ENCODE results near the gene ZBTB8A.
"Not testable (repeated sequence)": the region's sequence is repeated elsewhere in the genome, so short reads cannot be mapped to it uniquely, and the experiment has no call there.

The ZBTB8A gene
- 0 to 0.40 reads per million in 2 donors for total RNA-seq

DNA sequence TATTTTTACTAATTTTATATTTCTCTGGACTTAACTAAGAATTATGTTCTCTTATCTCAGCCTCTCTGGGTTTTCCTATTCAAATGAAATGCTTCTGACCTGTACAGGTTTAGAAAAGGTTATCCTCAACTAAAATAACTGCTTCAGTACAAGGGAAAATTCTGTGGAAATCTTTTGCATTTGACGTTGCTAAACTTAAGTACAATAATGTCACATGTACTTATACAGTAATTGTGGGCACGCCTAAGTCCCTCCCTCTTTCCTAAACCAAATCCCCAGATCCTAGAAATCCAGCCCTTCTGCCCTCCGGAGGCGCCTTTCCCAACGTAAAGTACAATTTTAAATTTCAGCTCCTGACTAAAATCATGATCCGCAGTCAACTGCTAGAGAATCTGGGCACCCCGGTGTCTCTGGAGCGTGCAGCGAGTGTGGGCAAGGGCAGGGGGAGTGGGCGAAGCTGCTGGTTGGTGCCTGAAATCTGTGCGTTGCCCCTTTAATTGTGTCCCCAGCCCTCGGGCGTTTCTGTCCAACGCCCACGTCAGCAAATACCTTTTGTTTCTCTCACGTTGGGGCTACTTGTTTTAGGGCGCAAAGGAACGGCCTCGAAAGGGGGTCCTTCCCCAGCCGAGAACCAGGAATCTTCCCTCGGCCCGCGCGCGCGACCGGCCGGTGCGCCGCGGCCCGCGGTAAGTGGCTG, at the start of gene ZBTB8A:
Gene ZBTB8A, plus strand, starts transcription at position 541 of the 697 bp plus-strand sequence. CDS start 53,505 bp downstream, outside the sequence.
- peak in 1 of 5 experiments; percentile 46 for DNase-seq

DNA sequence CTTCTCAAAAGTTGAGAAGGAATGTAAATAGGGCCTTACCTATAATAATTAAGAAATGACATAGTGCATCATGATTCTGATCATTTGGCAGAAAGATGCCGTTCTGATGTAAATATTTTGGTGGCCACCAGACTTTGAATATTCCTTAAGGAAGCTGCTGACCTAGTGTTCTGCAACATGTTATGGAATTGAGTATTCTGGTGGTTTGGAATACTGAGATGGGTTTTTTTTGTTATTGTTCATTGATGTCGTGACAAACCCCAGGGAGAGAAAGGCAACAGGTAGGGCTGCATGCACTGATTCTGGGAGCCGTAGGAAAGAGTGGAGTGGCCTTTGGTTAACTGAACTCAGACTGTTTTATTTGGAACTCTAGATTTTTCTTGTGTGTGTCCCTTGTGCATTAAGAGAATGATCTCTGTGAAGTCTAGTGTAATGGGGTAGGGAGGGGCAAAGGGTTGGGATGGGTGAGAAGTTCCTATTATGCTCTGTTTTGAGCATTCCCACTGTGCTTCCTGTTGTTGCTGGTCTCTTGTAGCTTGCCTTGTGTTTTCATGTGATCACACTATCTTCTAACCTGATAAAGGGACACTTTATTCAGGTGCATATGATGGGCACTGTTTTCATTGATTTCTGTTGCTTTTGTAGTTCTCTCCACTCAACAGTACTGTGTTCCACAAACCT, 49.3 kb upstream of the ZBTB8A start:
- no peak for DNase-seq

DNA sequence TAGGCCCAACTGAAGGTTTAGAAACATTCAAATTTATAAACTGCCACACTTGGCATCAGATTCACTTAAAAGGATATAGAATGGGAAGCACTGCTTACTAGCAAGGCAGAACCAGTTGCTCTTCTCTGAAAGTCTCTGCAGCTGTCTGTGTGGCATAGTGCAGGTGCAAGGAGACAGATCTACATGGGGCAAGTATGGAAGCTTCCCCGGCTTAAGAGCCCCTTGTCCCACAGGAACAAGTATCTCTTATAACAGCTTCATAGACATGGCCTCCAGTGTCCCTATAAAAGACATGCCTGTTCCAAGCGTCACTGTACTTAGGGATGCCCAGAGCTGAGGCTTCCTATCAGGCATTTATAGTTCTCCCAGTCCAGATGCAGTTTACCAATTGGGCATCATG, 47.8 kb upstream of the ZBTB8A start:
- DNase-seq, result no peak

DNA sequence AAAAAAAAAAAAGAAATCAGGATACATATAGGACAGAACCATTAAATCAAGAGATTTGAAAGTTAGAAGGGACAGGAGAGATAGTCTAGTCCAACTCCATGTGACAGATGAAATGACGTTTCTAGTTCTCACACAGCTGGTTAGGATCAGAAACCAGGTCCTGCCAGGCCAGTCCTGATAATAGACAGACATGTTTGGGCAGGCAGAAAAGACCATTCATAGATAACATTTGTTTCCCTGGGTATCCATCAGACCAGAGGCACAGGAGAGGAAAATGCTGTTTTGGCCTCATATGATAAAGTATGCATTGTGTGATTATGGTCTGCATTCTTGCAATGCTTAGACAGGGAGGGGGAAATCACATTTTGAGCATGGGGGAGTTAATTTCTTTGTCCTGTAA, 45.0 kb upstream of the ZBTB8A start:
- DNase-seq, result no peak

DNA sequence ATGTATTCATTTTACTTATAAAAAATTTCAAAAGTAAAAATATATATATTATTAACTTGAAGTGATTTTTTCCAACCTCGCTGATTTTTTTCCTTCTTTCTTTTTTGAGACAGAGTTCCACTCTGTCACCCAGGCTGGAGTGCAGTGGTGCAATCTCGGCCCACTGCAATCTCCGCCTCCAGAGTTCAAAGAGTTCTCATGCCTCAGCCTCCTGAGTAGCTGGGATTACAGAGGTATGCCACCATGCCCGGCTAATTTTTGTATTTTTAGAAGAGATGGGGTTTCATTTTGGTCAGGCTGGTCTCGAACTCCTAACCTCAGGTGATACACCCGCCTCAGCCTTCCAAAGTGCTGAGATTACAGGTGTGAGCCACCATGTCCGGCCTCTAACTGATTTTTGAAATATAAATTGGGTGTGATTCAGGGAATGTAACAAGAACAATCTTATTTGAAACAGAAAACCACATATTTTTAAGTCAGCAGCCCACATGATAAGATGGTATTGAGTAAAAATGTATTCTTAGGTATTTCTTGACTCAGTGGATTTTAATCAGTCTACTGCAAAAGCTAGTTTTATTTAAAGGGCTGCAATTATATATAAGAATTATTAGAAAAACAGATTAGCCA, 44.4 kb upstream of the ZBTB8A start:
- no peak for DNase-seq

DNA sequence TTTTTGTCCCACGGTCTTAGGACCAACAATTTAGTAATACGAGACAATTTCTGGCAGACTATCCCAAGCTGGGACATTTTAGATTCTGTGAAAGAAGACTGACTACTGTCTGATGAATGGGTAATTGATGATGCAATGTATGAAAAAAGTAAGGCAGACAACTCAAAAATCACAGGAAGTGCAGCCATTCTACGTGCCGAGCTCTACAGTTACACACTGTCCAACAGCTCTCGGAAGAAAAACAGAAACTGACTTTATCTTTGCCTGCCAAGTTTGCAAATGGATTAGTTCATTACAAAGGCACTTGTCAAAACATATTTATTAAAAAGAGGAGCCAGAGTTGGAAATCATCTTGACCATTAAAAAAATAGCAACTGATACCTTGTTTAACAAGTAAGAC, 43.1 kb upstream of the ZBTB8A start:
- DNase-seq, result no peak

DNA sequence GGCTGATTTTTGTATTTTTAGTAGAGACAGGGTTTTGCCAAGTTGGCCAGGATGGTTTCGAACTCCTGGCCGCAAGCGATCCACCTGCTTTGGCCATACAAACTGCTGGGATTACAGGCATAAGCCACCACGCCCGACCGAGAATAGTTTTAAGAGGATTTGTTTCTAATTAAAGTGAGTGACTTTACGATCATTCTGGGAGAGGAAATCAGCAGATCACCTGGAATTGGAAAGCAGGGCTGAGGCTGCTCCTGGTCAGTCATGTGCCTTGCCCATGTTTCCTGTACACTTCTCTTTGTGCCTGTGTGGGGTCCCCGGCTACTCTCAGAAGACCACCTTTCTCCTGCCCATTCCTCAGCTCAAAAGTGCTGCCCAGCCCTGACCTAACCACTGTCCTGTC, 40.5 kb upstream of the ZBTB8A start:
- DNase-seq, result no peak

DNA sequence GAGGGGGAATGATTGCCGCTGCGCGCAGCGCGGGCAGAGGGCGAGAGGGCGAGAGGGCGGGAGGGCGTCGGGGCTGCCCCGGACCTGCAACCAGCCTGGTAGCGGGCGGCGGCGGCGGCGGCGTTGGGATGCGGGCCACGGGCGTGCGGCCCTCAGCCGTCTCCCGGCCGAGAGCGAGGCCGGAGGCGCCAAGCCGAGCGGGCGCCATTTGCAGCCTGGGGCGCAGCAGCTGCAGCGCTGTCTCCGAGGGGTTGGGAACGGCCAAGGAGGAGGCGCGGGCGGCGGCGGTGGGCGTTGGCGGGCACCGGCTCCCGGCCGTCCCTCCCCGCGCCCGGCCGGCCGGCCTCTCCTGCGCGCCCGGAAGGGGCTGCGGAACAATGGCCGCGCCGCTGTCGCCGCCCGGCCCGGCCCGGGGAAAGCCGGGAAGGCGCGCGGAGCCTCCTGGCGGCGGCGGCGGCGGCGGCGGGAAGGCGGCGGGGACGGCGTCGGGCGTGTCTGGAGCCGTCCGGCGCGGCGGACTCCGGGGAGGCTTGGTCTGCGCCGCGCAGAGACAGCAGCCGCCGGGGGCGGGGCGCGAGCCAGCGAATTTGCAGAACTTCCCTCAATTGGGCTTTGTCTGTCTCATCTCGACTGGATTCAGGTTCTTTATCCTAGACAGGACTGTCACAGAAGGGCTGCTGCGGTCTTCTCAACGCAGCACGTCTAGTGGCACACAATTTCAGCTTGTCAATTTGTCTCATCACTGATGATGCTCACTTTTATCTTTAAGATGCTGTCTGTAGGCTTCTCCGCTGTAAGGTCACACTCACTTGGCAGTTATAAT, 38.6 kb upstream of the ZBTB8A start:
- DNase-seq, result peak in 1 of 5 experiments; percentile 27

DNA sequence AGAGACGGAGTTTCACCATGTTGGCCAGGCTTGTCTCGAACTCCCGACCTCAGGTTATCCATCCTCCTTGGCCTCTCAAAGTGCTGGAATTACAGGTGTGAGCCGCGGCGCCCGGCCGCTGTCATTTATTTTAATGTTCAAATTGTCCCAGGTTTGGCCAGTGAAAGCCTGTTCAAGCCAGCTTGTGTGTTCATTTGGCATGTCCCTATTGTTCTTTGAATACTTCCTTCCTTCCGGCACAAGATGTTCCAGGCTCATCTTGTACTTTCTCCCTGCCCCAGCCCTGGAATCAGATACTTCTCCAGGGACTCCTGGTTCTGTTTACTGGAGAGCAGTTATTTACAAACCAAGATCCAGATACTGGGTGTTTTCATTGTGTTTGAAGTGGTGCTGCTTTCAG, 37.4 kb upstream of the ZBTB8A start:
- DNase-seq, result no peak

DNA sequence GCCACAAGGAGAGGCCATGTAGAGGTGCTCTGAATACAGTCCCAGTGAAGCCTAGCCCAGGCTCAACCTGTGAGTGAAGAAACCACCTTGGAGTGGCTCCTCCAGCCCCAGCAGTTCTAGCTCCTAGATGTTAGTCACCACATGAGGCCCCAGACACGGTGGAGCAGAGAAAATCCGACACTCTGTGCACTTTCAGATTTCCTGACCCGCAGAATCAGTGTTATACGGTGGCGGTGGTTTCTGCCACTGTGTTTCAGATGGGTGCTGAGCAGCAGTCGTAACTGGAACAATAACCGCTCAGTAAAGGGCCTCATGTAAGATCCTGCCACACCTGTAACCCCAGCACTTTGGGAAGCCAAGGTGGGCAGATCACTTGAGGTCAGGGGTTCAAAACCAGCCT, 36.1 kb upstream of the ZBTB8A start:
- no peak for DNase-seq

DNA sequence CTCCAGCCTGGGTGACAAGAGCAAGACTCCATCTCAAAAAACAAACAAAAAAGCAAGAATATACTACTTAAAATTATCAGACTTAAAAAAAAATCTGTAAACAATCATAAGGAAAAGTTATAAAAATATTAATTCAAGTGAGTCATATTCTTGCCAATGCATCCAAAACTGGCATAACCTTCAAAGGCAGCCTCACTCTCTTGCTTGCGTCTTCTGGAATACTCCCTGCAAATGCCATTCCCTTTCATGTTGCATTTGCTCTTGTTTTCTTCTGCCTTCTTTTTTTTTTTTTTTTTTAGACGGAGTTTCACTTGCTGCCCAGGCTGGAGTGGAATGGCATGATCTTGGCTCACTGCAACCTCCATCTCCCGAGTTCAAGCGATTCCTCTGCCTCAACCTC, 32.2 kb upstream of the ZBTB8A start:
- DNase-seq, result no peak

DNA sequence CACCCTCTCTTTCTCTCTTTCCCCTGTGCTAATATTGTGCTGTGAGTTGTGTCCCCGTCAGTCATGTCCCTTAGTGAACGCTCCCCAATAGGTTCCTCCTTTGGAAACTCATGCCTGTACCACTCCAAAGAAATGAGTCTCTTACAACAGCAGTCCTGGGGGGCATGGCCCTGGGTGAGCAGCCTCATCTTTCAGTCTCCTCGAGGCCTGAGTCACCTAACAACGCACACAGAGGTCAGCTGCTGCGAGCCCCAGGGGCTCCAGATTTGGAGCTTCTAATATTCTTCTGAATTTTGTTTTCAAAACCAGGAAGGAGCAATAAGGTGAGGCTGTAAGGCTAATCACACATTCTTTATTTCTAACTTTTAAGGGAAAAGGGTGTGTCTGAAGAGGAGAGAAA, 30.5 kb upstream of the ZBTB8A start:
- DNase-seq, result no peak

DNA sequence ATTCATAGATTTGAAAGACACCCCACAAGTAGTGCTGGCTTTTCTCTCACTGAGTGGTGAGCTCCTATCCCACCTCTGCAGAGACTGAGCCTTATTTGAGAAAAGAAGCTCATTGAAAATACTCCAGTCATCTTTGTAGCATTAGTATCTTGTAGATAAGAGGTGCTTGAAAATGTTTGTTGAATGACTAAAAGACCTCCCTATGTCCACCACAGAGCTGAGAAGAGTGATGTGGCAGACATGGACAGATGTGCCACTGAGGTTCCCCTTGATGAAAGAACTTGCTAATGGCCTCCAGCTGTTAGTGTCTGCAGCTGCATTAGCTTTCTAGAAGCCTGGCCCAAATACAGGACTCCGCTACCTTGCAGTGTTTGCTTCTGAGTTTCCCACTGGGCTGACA, 29.3 kb upstream of the ZBTB8A start:
- no peak for DNase-seq

DNA sequence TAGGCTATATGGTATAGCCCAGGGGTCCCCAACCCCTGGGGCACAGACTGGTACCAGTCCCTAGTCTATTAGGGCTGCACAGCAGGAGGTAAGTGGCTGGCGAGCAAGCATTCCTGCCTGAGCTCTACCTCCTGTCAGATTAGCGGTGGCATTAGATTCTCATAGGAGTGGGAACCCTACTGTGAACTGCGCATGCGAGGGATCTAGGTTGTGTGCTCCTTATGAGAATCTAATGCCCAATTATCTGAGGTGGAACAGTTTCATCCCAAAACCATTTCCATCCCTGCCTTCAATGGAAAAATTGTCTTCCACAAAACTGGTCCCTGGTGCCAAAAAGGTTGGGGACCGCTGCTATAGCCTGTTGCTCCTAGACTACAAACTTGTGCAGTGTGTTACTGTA, 22.8 kb upstream of the ZBTB8A start:
- no peak for DNase-seq

DNA sequence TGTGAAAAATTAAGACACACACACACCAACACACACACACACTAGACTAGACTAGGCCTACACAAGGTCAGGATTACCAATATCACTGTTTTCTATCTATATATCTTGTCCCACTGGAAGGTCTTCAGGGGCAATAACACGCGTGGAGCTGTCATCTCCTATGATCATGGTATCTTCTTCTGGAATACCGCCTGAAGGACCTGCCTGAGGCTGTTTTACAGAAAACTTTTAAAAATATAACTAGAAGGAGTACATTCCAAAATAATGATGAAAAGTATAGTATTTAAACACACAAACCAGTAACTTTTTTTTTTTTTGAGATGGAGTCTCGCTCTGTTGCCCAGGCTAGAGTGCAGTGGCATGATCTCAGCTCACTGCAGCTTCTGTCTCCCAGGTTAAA, 20.3 kb upstream of the ZBTB8A start:
- no peak for DNase-seq

DNA sequence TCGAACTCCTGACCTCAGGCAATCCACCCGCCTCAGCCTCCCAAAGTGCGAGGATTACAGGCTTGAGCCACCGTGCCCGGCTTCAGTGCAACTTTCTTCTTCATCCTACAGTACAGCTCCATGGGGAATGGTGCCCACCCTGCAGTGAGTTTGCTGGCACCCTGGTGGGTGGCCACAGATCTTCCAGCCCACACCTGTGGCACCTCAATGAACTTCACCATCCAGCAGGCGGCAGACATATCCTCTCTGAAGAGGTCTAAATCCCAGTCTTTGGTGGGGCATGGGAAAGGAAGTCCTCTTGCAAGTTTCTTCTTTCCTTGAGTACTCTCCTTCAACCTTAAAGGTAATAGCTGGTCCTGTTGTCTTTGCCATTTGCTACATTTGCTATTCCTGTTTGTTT, 18.1 kb upstream of the ZBTB8A start:
- no peak for DNase-seq

DNA sequence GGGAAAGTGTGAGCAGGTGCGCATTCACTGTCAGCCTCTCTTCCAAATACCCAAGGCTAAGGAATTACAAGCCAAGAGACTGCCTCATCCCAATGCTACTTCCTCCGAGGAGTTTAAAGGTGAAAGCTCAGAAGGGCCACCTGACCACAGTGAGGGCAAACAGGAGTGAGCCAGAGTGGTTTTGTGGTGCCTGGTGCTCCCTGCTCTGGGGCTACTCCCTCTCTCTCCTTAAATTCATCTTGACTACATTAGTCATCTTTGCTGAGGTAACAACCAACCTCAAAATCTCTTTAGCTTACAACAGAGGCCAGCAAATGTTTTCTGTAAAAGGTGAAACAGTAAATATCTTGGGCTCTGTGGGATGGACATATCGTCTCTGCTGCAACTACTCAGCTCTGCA, 14.2 kb upstream of the ZBTB8A start:
- DNase-seq, result no peak

DNA sequence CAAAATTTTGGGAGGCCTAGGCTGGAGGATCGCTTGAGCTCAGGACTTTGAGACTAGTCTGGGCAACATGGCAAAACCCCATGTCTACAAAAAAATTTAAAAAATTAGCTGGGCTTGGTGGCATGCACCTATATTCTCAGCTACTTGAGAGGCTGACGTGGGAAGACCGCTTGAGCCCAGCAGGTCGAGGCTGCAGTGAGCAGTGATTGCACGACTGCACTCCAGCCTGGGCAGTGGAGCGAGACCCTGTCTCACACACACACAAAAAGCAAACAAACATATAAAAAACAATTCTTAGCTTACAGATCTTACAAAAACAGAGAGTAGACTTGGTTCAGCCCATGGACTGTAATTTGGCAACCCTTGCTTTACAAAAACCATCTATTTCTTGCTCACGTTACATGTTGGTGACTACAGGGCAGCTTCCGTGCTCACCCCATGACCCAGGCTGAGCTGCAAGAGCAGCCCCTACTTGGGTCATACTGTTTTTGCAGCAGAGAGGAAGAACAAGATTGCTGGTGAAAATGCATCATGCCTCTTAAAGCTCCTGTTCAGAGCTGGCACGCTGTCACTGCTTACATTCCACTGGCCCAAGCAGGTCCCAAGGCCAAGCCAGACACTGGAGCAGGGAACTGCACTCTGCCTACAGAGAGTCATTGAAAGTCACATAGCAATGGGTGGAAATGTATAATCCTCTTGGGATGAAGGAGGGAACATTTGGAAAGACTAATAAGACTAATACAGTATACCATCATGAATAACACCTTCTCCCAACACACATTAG, 13.4 kb upstream of the ZBTB8A start:
- no peak for DNase-seq

DNA sequence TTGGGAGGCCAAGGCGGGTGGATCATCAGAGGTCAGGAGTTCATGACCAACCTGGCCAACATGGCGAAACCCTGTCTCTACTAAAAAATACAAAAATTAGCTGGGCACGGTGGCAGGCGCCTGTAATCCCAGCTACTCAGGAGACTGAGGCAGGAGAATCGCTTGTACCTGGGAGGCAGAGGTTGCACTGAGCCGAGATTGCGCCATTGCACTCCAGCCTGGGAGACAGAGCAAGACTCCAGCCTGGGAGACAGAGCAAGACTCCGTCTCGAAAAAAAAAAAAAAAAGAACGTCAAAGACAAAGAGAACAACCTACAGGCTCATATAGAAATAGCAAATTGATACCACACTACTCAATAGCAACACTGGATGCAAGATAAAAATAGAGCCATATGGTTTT, 10.7 kb upstream of the ZBTB8A start:
- not testable (repeated sequence) for DNase-seq

DNA sequence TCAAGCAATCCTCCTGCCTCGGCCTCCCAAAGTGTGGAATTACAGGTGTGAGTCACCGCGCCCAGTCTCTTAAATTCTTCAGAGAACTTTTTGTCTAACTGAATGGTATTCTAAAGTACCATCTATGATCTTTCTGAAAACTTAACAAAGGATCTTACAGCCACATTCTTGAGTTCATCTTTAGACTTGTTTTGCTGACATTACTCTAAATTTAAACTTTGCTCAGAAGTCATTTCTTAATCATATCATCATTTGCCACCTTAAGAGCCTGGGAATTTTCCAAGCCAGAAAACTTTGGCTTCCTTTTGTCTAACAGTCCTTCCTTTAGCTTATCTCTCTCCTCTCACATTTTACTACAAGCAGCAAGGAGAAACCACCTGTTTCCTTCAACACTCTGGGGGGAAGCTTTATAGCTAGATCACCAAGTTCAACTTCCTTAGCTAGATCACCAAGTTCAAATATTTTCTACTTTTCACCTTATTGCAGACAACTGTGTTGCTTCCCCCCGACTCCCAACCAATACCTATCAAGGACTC, 5.4 kb upstream of the ZBTB8A start:
- no peak for DNase-seq

DNA sequence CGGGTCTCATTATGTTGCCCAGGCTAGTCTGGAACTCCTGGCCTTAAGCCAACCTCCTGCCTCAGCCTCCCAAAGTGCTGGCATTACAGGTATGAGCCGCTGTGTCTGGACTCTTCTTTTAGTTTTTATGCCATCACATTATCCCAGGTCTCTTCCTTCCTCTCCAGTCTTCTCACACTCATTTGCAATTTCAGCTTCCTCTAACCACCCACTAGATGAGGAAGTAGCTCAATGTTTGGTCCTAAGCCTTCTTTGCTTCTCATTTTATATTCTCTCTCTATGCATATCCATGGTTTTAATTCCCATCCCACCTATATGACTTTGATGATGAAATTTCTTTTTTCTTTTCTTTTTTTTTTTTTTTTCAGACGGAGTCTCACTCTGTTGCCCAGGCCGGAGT, 3.1 kb upstream of the ZBTB8A start:
- DNase-seq, result no peak

DNA sequence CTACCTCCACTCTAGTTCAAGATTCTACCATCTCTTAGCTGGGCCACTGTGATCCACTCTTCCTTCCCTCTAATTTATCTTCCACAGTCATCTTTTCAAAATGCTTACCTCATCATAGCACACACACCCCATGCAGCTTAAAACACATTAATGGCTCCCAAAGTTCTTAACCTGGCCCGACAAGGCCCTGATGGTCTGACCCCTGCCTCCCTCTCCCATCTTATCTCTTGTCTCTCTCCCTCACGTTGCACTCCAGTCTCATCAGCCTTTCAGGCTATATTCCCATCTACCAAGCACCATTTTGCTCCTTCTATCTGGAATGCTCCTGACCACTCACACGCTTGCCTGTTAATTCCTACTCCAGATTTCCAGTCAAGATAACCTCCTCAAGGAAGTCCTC, 2.5 kb upstream of the ZBTB8A start:
- no peak for DNase-seq

Measured in T-helper 2 cell (primary cell).